GM23338 (cell line): ENCODE results near the gene CDHR2.

Source experiments
- CTCF ChIP-seq, 2 experiments: fragments of 200-600 bp in 1 of 2; sonication (generic) in 1 of 2; conservative IDR thresholded peaks; 2 replicates each; pipeline versions ENCODE4 v1.5.1 to v1.6.1; 2016 to 2017; ENCODE audit warnings: antibody characterized with exemption in 2 of 2, low read depth in 2 of 2, mild to moderate bottlenecking in 2 of 2, moderate library complexity in 1 of 2
- ETS1 ChIP-seq: IDR thresholded peaks from 2 replicates; pipeline ENCODE4 v1.6.1; 2016; ENCODE audit warnings: antibody characterized with exemption
- EZH2 ChIP-seq: fragments of 200-600 bp; sonication (generic); IDR thresholded peaks from one replicate; pipeline ENCODE4 v1.8.0; 2017; ENCODE audit warnings: antibody characterized with exemption, mild to moderate bottlenecking, low read depth; ENCODE audit not compliant: unreplicated experiment
- JUNB ChIP-seq: IDR thresholded peaks from one replicate; pipeline ENCODE4 v1.6.1; 2016; ENCODE audit warnings: antibody characterized with exemption; ENCODE audit not compliant: unreplicated experiment
- POLR2AphosphoS5 ChIP-seq: IDR thresholded peaks from 2 replicates; pipeline ENCODE4 v1.6.1; 2016; ENCODE audit warnings: antibody characterized with exemption, low read depth
- ZNF114 ChIP-seq: fragments of 250-450 bp; sonication (Bioruptor Pico); IDR thresholded peaks from 2 replicates; pipeline ENCODE4 v1.5.0; 2020; ENCODE audit warnings: mild to moderate bottlenecking, moderate library complexity
- TF ChIP-seq, protein P1 (sequence below): IDR thresholded peaks from one replicate; pipeline ENCODE4 v1.6.1; 2018; ENCODE audit warnings: antibody characterized with exemption; ENCODE audit not compliant: unreplicated experiment

DNA sequence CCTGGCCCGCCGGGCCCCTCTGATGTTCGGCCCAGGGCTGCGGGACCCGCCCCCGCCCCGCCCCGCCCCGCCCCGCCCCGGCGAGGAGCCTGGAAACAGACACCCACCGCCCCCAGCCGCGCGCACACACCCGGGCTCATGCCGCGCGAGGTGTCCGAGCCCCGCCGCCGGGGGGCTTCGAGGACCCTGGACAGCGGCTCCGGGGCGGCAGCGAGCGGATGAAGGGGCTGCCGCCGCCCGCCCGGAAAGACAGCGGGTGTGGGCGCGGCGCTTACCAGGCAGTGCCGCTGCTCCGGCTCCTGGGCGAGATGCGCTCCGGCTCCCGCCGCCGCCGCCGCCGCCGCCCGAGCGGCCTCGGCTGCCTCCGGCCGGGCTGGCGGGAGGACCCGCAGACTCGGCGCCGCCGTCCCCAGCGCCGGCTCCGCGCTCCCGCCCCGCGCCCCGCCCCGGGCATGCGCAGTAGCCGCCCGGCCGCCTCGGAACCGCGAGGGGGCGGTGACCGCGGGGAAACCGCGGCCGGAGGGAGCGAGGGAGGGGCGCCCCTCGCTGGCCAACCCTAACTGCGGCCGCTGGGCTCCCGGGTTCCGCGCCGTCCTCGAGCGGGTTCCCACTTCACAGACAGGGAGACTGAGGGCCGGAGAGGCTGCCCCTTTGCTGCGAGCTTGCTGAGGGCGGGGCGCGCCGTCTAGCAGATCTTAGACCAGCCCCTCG lies 60.7 kb downstream of the CDHR2 start, which contains the start of gene GPRIN1:
- TF ChIP-seq CTCF (conservative IDR thresholded peaks at IDR 0.05; ENCODE audit: low read depth in 2 of 2) (peak; percentile 31 to 60), EZH2 (no peak), POLR2AphosphoS5 (peak; percentile 16; the same call in 1 of the 2 replicates), ZNF114 (CRISPR knock-in tag) (no peak), JUNB (no peak), ETS1 (no peak)
- TF ChIP-seq, protein P1, sequence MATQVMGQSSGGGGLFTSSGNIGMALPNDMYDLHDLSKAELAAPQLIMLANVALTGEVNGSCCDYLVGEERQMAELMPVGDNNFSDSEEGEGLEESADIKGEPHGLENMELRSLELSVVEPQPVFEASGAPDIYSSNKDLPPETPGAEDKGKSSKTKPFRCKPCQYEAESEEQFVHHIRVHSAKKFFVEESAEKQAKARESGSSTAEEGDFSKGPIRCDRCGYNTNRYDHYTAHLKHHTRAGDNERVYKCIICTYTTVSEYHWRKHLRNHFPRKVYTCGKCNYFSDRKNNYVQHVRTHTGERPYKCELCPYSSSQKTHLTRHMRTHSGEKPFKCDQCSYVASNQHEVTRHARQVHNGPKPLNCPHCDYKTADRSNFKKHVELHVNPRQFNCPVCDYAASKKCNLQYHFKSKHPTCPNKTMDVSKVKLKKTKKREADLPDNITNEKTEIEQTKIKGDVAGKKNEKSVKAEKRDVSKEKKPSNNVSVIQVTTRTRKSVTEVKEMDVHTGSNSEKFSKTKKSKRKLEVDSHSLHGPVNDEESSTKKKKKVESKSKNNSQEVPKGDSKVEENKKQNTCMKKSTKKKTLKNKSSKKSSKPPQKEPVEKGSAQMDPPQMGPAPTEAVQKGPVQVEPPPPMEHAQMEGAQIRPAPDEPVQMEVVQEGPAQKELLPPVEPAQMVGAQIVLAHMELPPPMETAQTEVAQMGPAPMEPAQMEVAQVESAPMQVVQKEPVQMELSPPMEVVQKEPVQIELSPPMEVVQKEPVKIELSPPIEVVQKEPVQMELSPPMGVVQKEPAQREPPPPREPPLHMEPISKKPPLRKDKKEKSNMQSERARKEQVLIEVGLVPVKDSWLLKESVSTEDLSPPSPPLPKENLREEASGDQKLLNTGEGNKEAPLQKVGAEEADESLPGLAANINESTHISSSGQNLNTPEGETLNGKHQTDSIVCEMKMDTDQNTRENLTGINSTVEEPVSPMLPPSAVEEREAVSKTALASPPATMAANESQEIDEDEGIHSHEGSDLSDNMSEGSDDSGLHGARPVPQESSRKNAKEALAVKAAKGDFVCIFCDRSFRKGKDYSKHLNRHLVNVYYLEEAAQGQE: peak; percentile 76
